HepG2 (cell line): ENCODE data around the gene GAS6. TPM values are rescaled to one million over a fixed set of nuclear protein-coding genes. Genes with fewer than 3 reads are reported as not detected.

Experiments
- ATAC-seq: fragments of 200-7000 bp; cut with Tn5 transposase; 3 replicates; pipeline ENCODE4 v1.9.1; 2020; ENCODE audit warnings: mild to moderate bottlenecking, moderate library complexity
- Bru-seq: library from RNA; stranded (reverse); fragments of 400-500 nt; gene quantifications from one replicate; lab custom pipeline; 2021; lab: Mats Ljungman, UMichigan
- BruChase-seq, 2 experiments: library from RNA; stranded (reverse); fragments of 400-500 nt; gene quantifications; one replicate each; lab custom pipeline; 2021; lab: Mats Ljungman, UMichigan
- BruUV-seq: library from RNA; stranded (reverse); fragments of 400-500 nt; replicated peaks from 2 replicates; lab custom pipeline; 2021; lab: Mats Ljungman, UMichigan
- CTCF ChIA-PET: fragments of 300-600 bp; formaldehyde crosslinking; extraction: SDS; loops from one replicate; lab custom pipeline; 2021; ENCODE audit warnings: low total read pairs, inconsistent platforms, low intra/inter-chr PET ratio; lab: Yijun Ruan, JAX
- POLR2A ChIA-PET: fragments of 350-600 bp; sonication (Branson Sonifier 250); formaldehyde crosslinking; loops from one replicate; lab custom pipeline; 2020; ENCODE audit warnings: antibody characterized with exemption, inconsistent platforms; lab: Yijun Ruan, JAX
- DNase-seq: peaks from one replicate; pipeline ENCODE4 v3.0.0-alpha.2; 2015; ENCODE audit warnings: low spot score
- FAIRE-seq: peaks from 3 replicates; lab custom pipeline; 2011; peaks lifted over from hg19 to GRCh38; lab: Jason Lieb, UNC
- H2AFZ ChIP-seq: one replicate; pipeline ENCODE4 v1.6.1; 2011; ENCODE audit warnings: low read length, inconsistent platforms
- H3K27ac ChIP-seq: fragments of 300-600 bp; 3 replicates; pipeline ENCODE4 v1.8.0; 2011; ENCODE audit warnings: mixed run types, mild to moderate bottlenecking, mixed read lengths, low read length, inconsistent platforms; ENCODE audit not compliant: insufficient read depth; ENCODE audit errors: extremely low read length
- H3K27me3 ChIP-seq, 2 experiments: fragments of 200-600 bp in 1 of 2; 2 replicates in 1 of 2; 3 replicates in 1 of 2; pipeline versions ENCODE4 v1.6.0 to v1.8.0; 2011; ENCODE audit warnings: low read length in 2 of 2, mild to moderate bottlenecking in 2 of 2, moderate library complexity in 2 of 2, inconsistent platforms in 1 of 2; ENCODE audit not compliant: insufficient read depth in 2 of 2, control insufficient read depth in 1 of 2
- H3K36me3 ChIP-seq, 2 experiments: fragments of 200-600 bp in 1 of 2; replicated peaks in 1 of 2; 2 replicates in 1 of 2; 3 replicates in 1 of 2; pipeline versions ENCODE4 v1.5.1 to v1.8.0; 2011; ENCODE audit warnings: low read length in 2 of 2, inconsistent platforms in 1 of 2; ENCODE audit not compliant: insufficient read depth in 2 of 2, control insufficient read depth in 1 of 2
- H3K4me1 ChIP-seq: 2 replicates; pipeline ENCODE4 v1.5.1; 2012; ENCODE audit warnings: low read length, inconsistent platforms; ENCODE audit not compliant: insufficient read depth
- H3K4me2 ChIP-seq: 2 replicates; pipeline ENCODE4 v1.6.0; 2011; ENCODE audit warnings: low read depth, low read length, inconsistent platforms
- H3K4me3 ChIP-seq, 3 experiments: fragments of 200-600 bp in 1 of 3; sonication (generic), shearing (Covaris generic) in 1 of 3; replicated peaks in 1 of 3; 2 replicates each; pipeline ENCODE4 v1.5.1; 2011 to 2016; ENCODE audit warnings: low read length in 3 of 3, inconsistent platforms in 2 of 3, low read depth in 2 of 3, mild to moderate bottlenecking in 2 of 3, control low read depth in 1 of 3, mixed read lengths in 1 of 3; ENCODE audit not compliant: insufficient read depth in 1 of 3
- H3K79me2 ChIP-seq: one replicate; pipeline ENCODE4 v1.6.1; 2011; ENCODE audit warnings: low read length, inconsistent platforms; ENCODE audit not compliant: insufficient read depth
- H3K9ac ChIP-seq: 2 replicates; pipeline ENCODE4 v1.6.0; 2011; ENCODE audit warnings: mild to moderate bottlenecking, low read depth, low read length, inconsistent platforms; ENCODE audit not compliant: insufficient read depth
- H3K9me3 ChIP-seq: 2 replicates; pipeline ENCODE4 v1.5.1; 2012; ENCODE audit warnings: mild to moderate bottlenecking, low read length
- H4K20me1 ChIP-seq: 2 replicates; pipeline ENCODE4 v1.6.0; 2011; ENCODE audit warnings: inconsistent platforms, mild to moderate bottlenecking, low read length, moderate library complexity; ENCODE audit not compliant: insufficient read depth
- WGBS: methylation state at CpG from one replicate; pipeline ENCODE4 v1.1.6; 2017; ENCODE audit warnings: low lambda C conversion rate; 5-methylcytosine and 5-hydroxymethylcytosine counted together
- in situ Hi-C: cut with HindIII; loops from 2 replicates; pipeline ENCODE4 v1.10.0; 2017; ENCODE audit warnings: low pct_unique_long_range_greater_than_20kb; ENCODE audit not compliant: extremely low pct_ligation_motif_present
- intact Hi-C: fragments of 100-400 bp; cut with micrococcal nuclease; formaldehyde crosslinking; loops from one replicate; pipeline ENCODE4 v1.10.0; 2022; ENCODE audit not compliant: unreplicated experiment
- long read RNA-seq, 2 experiments: library from RNA in 1 of 2; library from polyadenylated mRNA in 1 of 2; stranded (forward) in 1 of 2; unstranded in 1 of 2; transcript quantifications; one replicate each; pipeline ENCODE4 v2.0.0, GENCODE V29; 2019 to 2022
- polyA minus RNA-seq, 3 experiments: library from RNA; depleted of rRNA, polyadenylated mRNA; stranded (reverse); fragments of >200 nt; gene quantifications; 2 replicates each; pipeline ENCODE4 v1.2.3, GENCODE V29; 2011; ENCODE audit warnings: low replicate concordance in 1 of 3
- polyA plus RNA-seq, 8 experiments: library from polyadenylated mRNA; depleted of rRNA in 3 of 8; stranded (reverse) in 7 of 8; unstranded in 1 of 8; fragments of >200 nt; fragmentation: Illumina TruSeq in 4 of 8; extraction: Trizol in 4 of 8; gene quantifications; 2 replicates each; pipeline versions ENCODE4 v1.2.1 to v1.2.3, GENCODE V29; 2011 to 2016; ENCODE audit warnings: low read depth in 4 of 8, missing spikeins in 1 of 8, mixed read lengths in 1 of 8; ENCODE audit not compliant: insufficient read depth in 1 of 8
- total RNA-seq, 5 experiments: library from RNA; depleted of rRNA; stranded (reverse); fragments of >200 nt; fragmentation: Illumina TruSeq; extraction: Trizol; gene quantifications; 2 replicates each; pipeline ENCODE4 v1.2.3, GENCODE V29; 2016; ENCODE audit warnings: low read depth in 1 of 5
- TF ChIP-seq, protein P1 (sequence below): sonication (generic); formaldehyde crosslinking; IDR thresholded peaks from 2 replicates; pipeline ENCODE4 v1.9.0; 2022; ENCODE audit warnings: missing genetic modification reagents, mild to moderate bottlenecking, borderline replicate concordance

The GAS6 gene
- total RNA-seq (2016; rRNA removed; fragmentation: Illumina TruSeq; extraction: Trizol): 0.09 and 0.11 TPM in 2 replicates
- total RNA-seq (2016; cell fraction: cytosol; rRNA removed; fragmentation: Illumina TruSeq; extraction: Trizol; ENCODE audit: low read depth): 0.09 TPM in 1 of 2 replicates, not detected in the other
- total RNA-seq (2016; cell fraction: insoluble cytoplasmic fraction; rRNA removed; fragmentation: Illumina TruSeq; extraction: Trizol): 0.09 TPM in 1 of 2 replicates, not detected in the other
- 0.19 and 0.21 TPM in 2 replicates for total RNA-seq (2016; cell fraction: membrane; rRNA removed; fragmentation: Illumina TruSeq; extraction: Trizol)
- total RNA-seq (2016; cell fraction: nucleus; rRNA removed; fragmentation: Illumina TruSeq; extraction: Trizol): 0.28 TPM in 1 of 2 replicates, not detected in the other
- 0.21 and 0.24 TPM in 2 replicates for polyA plus RNA-seq (2011; rRNA removed)
- 0.14 and 0.34 TPM in 2 replicates for polyA plus RNA-seq (2011; cell fraction: cytosol; rRNA removed)
- 0.57 and 0.93 TPM in 2 replicates for polyA plus RNA-seq (2011; cell fraction: nucleus; rRNA removed)
- 0.13 and 0.23 TPM in 2 replicates for polyA plus RNA-seq (2012)
- 0.05 and 0.14 TPM in 2 replicates for polyA plus RNA-seq (2016; cell fraction: cytosol; fragmentation: Illumina TruSeq; extraction: Trizol; ENCODE audit: low read depth)
- polyA plus RNA-seq (2016; cell fraction: insoluble cytoplasmic fraction; fragmentation: Illumina TruSeq; extraction: Trizol; ENCODE audit: low read depth): 0.09 and 0.13 TPM in 2 replicates
- 0.15 and 0.21 TPM in 2 replicates for polyA plus RNA-seq (2016; cell fraction: membrane; fragmentation: Illumina TruSeq; extraction: Trizol; ENCODE audit: low read depth)
- 0.52 and 0.59 TPM in 2 replicates for polyA plus RNA-seq (2016; cell fraction: nucleus; fragmentation: Illumina TruSeq; extraction: Trizol; ENCODE audit: insufficient read depth, low read depth)
- polyA minus RNA-seq (2011; rRNA and poly(A)+ RNA removed; ENCODE audit: low replicate concordance): 0.16 and 5.7 TPM in 2 replicates
- not detected in 2 replicates for polyA minus RNA-seq (2011; cell fraction: cytosol; rRNA and poly(A)+ RNA removed)
- 0.13 TPM in 1 of 2 replicates, not detected in the other for polyA minus RNA-seq (2011; cell fraction: nucleus; rRNA and poly(A)+ RNA removed)
- Bru-seq, nascent RNA: percentile 9 among the genes with signal in this experiment
- BruChase-seq, experiment 1, labeled RNA remaining after a 6-hour chase: percentile 17 among the genes with signal in this experiment
- percentile 10 among the genes with signal in this experiment for BruChase-seq, experiment 2, labeled RNA remaining after a 2-hour chase
- long read RNA-seq, experiment 1: 0 reads
- long read RNA-seq, experiment 2, partial matches to known transcripts: 0 of 1 reads
- long read RNA-seq, experiment 2, other reads (novel, unspliced or antisense): 1 of 1 reads

DNA sequence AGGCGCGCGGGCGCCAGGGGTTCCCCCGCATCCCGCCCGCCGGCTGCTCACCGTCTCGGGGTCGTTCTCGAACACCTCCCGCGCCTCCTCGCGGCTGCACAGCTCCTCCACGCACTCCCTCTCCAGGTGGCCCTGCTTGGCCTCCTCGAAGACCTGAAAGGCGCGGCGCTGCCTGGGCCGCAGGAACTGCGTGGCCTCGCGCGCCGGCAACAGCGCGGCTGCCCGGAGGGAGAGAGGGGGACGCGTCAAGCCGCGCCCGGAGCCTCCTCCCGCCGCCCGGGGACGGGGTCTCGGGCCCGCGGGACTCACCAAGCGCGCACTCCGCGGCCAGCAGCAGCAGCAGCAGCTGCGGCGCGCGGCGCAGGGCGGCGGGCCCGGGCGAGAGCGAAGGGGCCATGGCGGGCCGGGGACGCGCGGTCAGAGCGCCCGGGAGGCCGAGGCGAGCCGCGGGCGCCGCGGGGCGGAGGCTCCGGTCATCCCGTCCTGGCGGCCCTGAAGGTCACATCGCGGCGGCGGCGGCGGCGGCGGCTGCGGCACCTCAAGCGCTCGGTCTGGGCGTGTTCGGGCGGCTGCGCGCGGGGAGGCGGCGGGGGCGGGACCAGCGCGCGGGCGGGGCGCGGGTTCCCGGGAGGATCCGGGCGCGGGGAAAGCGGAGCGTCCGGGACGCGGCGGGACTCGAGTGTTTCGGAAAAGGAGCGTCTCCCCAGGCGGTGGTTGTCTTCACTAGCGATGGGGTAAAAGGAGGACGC is at the start of gene GAS6:
Gene GAS6 (minus strand): TSS at position 553 of the 749 bp plus-strand sequence. CDS start 156 bp downstream, at position 397.
- WGBS: 33% methylated on average over 8 of the region's 116 CpGs
- H3K9ac ChIP-seq: no peak within 1 kb of the TSS
- DNase-seq (no peak), ATAC-seq (peak; percentile 22; the same call in 2 of the 3 replicates), FAIRE-seq (no peak)
- in situ Hi-C loops (no loop called here), intact Hi-C loops (no loop called here)
- H3K9me3 ChIP-seq: no peaks in the 10 kb centered on the region
- no peaks in the 10 kb centered on the region for H4K20me1 ChIP-seq
- no peaks in the 10 kb centered on the region for H3K79me2 ChIP-seq
- TF ChIP-seq, protein P1, sequence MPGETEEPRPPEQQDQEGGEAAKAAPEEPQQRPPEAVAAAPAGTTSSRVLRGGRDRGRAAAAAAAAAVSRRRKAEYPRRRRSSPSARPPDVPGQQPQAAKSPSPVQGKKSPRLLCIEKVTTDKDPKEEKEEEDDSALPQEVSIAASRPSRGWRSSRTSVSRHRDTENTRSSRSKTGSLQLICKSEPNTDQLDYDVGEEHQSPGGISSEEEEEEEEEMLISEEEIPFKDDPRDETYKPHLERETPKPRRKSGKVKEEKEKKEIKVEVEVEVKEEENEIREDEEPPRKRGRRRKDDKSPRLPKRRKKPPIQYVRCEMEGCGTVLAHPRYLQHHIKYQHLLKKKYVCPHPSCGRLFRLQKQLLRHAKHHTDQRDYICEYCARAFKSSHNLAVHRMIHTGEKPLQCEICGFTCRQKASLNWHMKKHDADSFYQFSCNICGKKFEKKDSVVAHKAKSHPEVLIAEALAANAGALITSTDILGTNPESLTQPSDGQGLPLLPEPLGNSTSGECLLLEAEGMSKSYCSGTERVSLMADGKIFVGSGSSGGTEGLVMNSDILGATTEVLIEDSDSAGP (CRISPR knock-in tag): no peak
- peak within 1 kb of the TSS in 2 of 3 experiments; percentile 16 to 40; a peak in 3 of 6 replicates for H3K4me3 ChIP-seq
- H3K27me3 ChIP-seq: peaks cover 4 to 15% of the 10 kb centered on the region in 2 experiments; a peak in 4 of 5 replicates
- H2AFZ ChIP-seq: no peak within 1 kb of the TSS
- ChIA-PET CTCF (no interaction called here), POLR2A (no interaction called here)
- peaks cover 25% of the 10 kb centered on the region for H3K4me1 ChIP-seq
- no peaks in the 10 kb centered on the region for H3K36me3 ChIP-seq
- BruUV-seq: no TSS peak
- no peak within 1 kb of the TSS for H3K27ac ChIP-seq
- peak within 1 kb of the TSS; percentile 27; the same call in 1 of the 2 replicates for H3K4me2 ChIP-seq
